GM23248 (cell line): ENCODE measurements around the gene USP9X. TPM values are rescaled to one million over a fixed set of nuclear protein-coding genes. Genes with fewer than 3 reads are reported as not detected.

Source experiments
- DNase-seq: peaks from one replicate; pipeline ENCODE4 v3.0.0-alpha.2; 2015
- H2AFZ ChIP-seq: fragments of 200-600 bp; sonication (generic); 2 replicates; pipeline ENCODE4 v1.6.1; 2016; ENCODE audit warnings: antibody characterized with exemption
- H3F3A ChIP-seq: fragments of 200-600 bp; sonication (generic); 2 replicates; pipeline ENCODE4 v1.6.1; 2016; ENCODE audit warnings: mild to moderate bottlenecking, antibody characterized with exemption, mixed run types; ENCODE audit not compliant: insufficient read depth
- H3K27ac ChIP-seq: fragments of 200-600 bp; sonication (generic); 2 replicates; pipeline ENCODE4 v1.5.1; 2016; ENCODE audit warnings: mild to moderate bottlenecking
- H3K27me3 ChIP-seq: fragments of 200-600 bp; sonication (generic); replicated peaks from 2 replicates; pipeline ENCODE4 v1.6.1; 2016; ENCODE audit warnings: mild to moderate bottlenecking; ENCODE audit not compliant: insufficient read depth
- H3K36me3 ChIP-seq: fragments of 200-600 bp; sonication (generic); 2 replicates; pipeline ENCODE4 v1.6.1; 2016; ENCODE audit warnings: low read depth, mild to moderate bottlenecking
- H3K4me1 ChIP-seq: fragments of 200-600 bp; sonication (generic); 2 replicates; pipeline ENCODE4 v1.6.1; 2016; ENCODE audit warnings: mild to moderate bottlenecking; ENCODE audit not compliant: insufficient read depth
- H3K4me2 ChIP-seq: fragments of 200-600 bp; sonication (generic); one replicate; pipeline ENCODE4 v1.6.1; 2016; ENCODE audit warnings: mild to moderate bottlenecking; ENCODE audit not compliant: unreplicated experiment
- H3K4me3 ChIP-seq: fragments of 200-600 bp; sonication (generic); 2 replicates; pipeline ENCODE4 v1.5.1; 2016; ENCODE audit warnings: mild to moderate bottlenecking
- H3K79me2 ChIP-seq: fragments of 200-600 bp; sonication (generic); 2 replicates; pipeline ENCODE4 v1.6.1; 2016; ENCODE audit warnings: mild to moderate bottlenecking; ENCODE audit not compliant: insufficient read depth
- H3K9ac ChIP-seq: fragments of 200-600 bp; sonication (generic); 2 replicates; pipeline ENCODE4 v1.6.1; 2016; ENCODE audit warnings: mild to moderate bottlenecking
- H3K9me2 ChIP-seq: fragments of 200-600 bp; sonication (generic); 2 replicates; pipeline ENCODE4 v1.6.1; 2016; ENCODE audit warnings: mixed run types, mild to moderate bottlenecking, moderate library complexity; ENCODE audit not compliant: insufficient read depth
- H3K9me3 ChIP-seq: fragments of 200-600 bp; sonication (generic); one replicate; pipeline ENCODE4 v1.6.1; 2017; ENCODE audit warnings: low read depth
- H4K20me1 ChIP-seq: fragments of 200-600 bp; sonication (generic); 2 replicates; pipeline ENCODE4 v1.6.0; 2016; ENCODE audit not compliant: insufficient read depth
- EZH2 ChIP-seq: fragments of 200-600 bp; sonication (generic); IDR thresholded peaks from 2 replicates; pipeline ENCODE4 v1.6.1; 2018; ENCODE audit warnings: antibody characterized with exemption, mild to moderate bottlenecking; ENCODE audit not compliant: insufficient read depth, poor library complexity, severe bottlenecking
- EZH2phosphoT487 ChIP-seq: fragments of 200-600 bp; sonication (generic); IDR thresholded peaks from 2 replicates; pipeline ENCODE4 v1.6.1; 2018; ENCODE audit warnings: antibody characterized with exemption, moderate library complexity, mild to moderate bottlenecking, low read depth; ENCODE audit not compliant: insufficient read depth
- WGBS, 2 experiments: methylation state at CpG; one replicate each; pipeline ENCODE4 v1.1.6; 2015 to 2017; ENCODE audit warnings: low lambda C conversion rate in 2 of 2, low coverage in 1 of 2; ENCODE audit errors: missing lambda C conversion rate in 2 of 2; 5-methylcytosine and 5-hydroxymethylcytosine counted together
- in situ Hi-C: fragments of 300-500 bp; cut with MboI; formaldehyde crosslinking; loops from 2 replicates; pipeline ENCODE4 v1.15.0; 2020
- polyA plus RNA-seq: library from polyadenylated mRNA; unstranded; fragments of >200 nt; fragmentation: Nextera tagmentation; extraction: Ambion mirVana; gene quantifications from 2 replicates; pipeline ENCODE4 v1.2.1, GENCODE V29; 2016
- total RNA-seq: library from RNA; depleted of rRNA; stranded (reverse); fragments of >200 nt; shearing (Covaris generic); gene quantifications from 2 replicates; pipeline ENCODE4 v1.2.3, GENCODE V29; 2014

Gene USP9X
- total and polyA plus RNA-seq, 2 experiments from 2014 or later: 23.9 to 72.3 TPM

DNA sequence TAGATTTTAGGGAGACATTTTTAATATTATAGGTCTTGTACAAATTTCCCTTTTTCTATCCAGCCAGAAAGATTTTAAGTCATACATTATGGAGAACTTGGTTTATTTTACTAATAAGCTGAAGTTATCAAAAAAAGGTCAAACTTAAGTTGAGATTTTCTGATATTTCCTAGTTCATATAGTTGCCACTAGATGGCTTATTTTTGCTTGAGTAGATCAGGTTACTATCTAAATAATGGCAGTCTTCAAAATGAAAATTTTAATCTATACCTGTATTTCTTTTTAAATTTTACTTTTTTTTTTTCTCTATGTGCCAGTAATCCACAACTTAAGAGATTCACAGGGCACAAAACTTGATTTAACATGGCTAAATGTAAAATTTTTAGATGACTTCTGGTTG is 52.3 kb downstream of the USP9X start:
- no peaks in the 10 kb centered on the region for H3F3A ChIP-seq
- H3K4me1 ChIP-seq: no peaks in the 10 kb centered on the region
- no peak overlapping the region for H3K9ac ChIP-seq
- TF ChIP-seq EZH2phosphoT487: no peak
- TF ChIP-seq EZH2: no peak
- H3K27me3 ChIP-seq: no peaks in the 10 kb centered on the region
- H2AFZ ChIP-seq: no peak overlapping the region
- no peak overlapping the region for H3K27ac ChIP-seq
- H3K9me2 ChIP-seq: no peaks in the 10 kb centered on the region
- DNase-seq: peak; percentile 36
- H3K4me2 ChIP-seq: no peak overlapping the region
- in situ Hi-C loops: no loop called here
- H3K36me3 ChIP-seq: peaks cover 33% of the 10 kb centered on the region
- H3K9me3 ChIP-seq: no peaks in the 10 kb centered on the region
- peaks cover 85% of the 10 kb centered on the region for H3K79me2 ChIP-seq
- H3K4me3 ChIP-seq: no peak overlapping the region
- no peaks in the 10 kb centered on the region for H4K20me1 ChIP-seq

DNA sequence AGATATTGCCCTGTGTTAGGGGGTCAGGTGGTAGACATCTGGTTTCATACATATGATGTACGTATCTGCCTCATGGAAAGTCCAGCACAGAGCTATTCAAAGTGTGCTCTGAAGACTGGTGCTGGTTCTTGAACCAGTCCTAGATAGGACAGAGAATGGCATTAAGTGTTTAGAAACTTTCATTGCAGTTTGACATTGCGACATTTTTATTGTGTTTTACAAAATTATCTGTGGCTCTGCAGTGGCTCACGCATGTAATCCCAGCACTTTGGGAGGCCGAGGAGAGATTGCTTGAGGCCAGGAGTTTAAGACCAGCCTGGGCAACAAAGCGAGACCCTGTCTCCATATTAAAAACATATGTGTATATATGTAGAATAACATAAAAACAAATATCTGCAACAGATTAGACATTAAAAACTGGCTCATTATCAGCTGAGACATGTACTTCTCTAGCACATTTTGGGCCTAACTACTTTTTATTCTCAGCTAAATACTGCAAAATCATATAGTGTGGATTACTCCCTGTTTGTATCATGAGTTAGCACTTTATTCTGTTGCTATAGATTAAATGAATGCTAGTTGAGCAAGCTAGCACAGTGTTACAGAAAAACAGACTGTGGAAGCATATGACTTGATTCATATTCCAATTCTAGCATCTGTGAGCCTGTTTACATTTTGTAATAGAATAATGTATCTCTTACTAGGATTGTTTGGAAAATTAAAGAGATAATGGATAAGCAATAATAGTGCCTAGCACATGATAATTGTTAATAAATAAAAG is 57.1 kb downstream of the USP9X start:
- Histone ChIP-seq H3K9me2 (no peaks in the 10 kb centered on the region), H3K4me1 (peaks cover 16% of the 10 kb centered on the region), H3K27ac (no peak overlapping the region), H3K36me3 (peaks cover 14% of the 10 kb centered on the region), H2AFZ (no peak overlapping the region), H3K9ac (no peak overlapping the region), H3K79me2 (peaks cover 44% of the 10 kb centered on the region), H4K20me1 (no peaks in the 10 kb centered on the region; the same call in 1 of the 2 replicates), H3K27me3 (no peaks in the 10 kb centered on the region), H3F3A (peaks cover 33% of the 10 kb centered on the region), H3K9me3 (no peaks in the 10 kb centered on the region), H3K4me3 (no peak overlapping the region), H3K4me2 (no peak overlapping the region)
- 94% methylated on average over 4 to 5 of the region's 5 CpGs for WGBS, 2 experiments
- no peak for TF ChIP-seq EZH2phosphoT487
- no peak for TF ChIP-seq EZH2
- no peak for DNase-seq
- in situ Hi-C loops: no loop called here

DNA sequence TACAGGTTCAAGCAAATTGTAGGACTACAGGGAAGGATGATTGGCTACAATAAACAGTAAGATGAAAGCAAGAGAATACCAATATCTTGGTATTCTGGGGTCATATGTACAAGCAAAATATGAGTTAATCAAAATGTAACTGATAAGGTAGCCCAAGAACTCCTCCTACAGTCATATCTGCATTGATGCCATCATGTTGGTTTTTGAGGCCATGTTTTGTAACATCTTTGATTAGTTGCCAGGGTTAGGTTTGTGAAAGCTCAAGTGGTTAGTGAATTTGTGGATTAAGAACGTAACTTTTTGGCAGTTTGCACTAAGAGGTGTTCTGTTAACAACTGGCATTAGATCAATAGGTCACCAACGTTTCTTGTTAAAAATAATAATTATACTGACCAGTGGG is 59.6 kb downstream of the USP9X start:
- 97 to 100% methylated on average over 2 of the region's 2 CpGs for WGBS, 2 experiments
- peaks cover 26% of the 10 kb centered on the region for H3K4me1 ChIP-seq
- in situ Hi-C loops: no loop called here
- H3K36me3 ChIP-seq: peaks cover 23% of the 10 kb centered on the region
- H3K9me2 ChIP-seq: no peaks in the 10 kb centered on the region
- H3K9me3 ChIP-seq: no peaks in the 10 kb centered on the region
- DNase-seq: no peak
- H3K4me2 ChIP-seq: no peak overlapping the region
- no peaks in the 10 kb centered on the region; the same call in 1 of the 2 replicates for H4K20me1 ChIP-seq
- H2AFZ ChIP-seq: no peak overlapping the region
- peaks cover 51% of the 10 kb centered on the region for H3F3A ChIP-seq
- no peak overlapping the region for H3K27ac ChIP-seq
- H3K27me3 ChIP-seq: no peaks in the 10 kb centered on the region
- H3K9ac ChIP-seq: no peak overlapping the region
- H3K79me2 ChIP-seq: peaks cover 35% of the 10 kb centered on the region
- H3K4me3 ChIP-seq: no peak overlapping the region
- no peak for TF ChIP-seq EZH2
- TF ChIP-seq EZH2phosphoT487: no peak

GRCh38 chrX:41145920-41146608 is 60.8 kb downstream of the USP9X start:
- peak; percentile 86 for DNase-seq
- Histone ChIP-seq H3K36me3 (peaks cover 27% of the 10 kb centered on the region), H3K9ac (no peak overlapping the region), H3K4me1 (peaks cover 26% of the 10 kb centered on the region), H3K27ac (peak overlapping the region; percentile 17; the same call in 1 of the 2 replicates), H3K27me3 (no peaks in the 10 kb centered on the region), H3K9me2 (no peaks in the 10 kb centered on the region), H3F3A (peaks cover 51% of the 10 kb centered on the region), H4K20me1 (no peaks in the 10 kb centered on the region; the same call in 1 of the 2 replicates), H3K79me2 (peaks cover 36% of the 10 kb centered on the region), H3K9me3 (no peaks in the 10 kb centered on the region), H3K4me2 (no peak overlapping the region), H2AFZ (no peak overlapping the region), H3K4me3 (no peak overlapping the region)
- in situ Hi-C loops: no loop called here
- no peak for TF ChIP-seq EZH2
- 0 out of 2 replicates have a peak, but pooled peaks have one; percentile 62 for TF ChIP-seq EZH2phosphoT487
- 41 to 54% methylated on average over 2 of the region's 2 CpGs for WGBS, 2 experiments
